ENCODE results near the gene PARP12. TPM values are rescaled to one million over a fixed set of nuclear protein-coding genes. Genes with fewer than 3 reads are reported as not detected.

The PARP12 gene
- total and polyA plus RNA-seq, 9 of the 15 experiments (the other 6 are each of a cell fraction or from before 2014, with no cell fraction given): 4.6 to 40.4 (median 23.5) TPM

DNA sequence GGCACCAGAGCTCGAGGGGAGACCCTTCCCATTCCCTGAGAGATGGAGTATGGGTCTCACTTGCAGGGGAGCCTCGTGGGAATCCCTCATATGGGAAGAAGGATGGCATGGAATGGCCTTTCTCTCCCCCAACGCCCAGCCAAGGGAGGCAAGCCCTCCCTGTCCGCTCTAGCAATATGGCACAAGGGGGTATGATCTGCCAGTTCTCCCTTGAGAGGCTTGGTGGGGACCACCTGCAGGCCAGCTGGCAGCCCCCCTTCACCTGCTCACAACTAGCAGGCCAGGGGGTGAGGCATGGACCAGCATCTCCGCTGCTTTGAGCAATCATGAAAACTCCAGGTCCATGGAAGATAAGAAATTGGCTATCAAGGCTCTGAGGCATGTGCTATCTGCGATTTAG is 70.8 kb downstream of the PARP12 start:
- Histone ChIP-seq H3K9me3 (replicated peaks; ENCODE audit: control insufficient read depth, insufficient read depth, low read depth, low read length) (no peaks in the 10 kb centered on the region), H2AFZ (ENCODE audit: low read depth, low read length) (no peak overlapping the region), H3K36me3 (ENCODE audit: control insufficient read depth, insufficient read depth, low read length) (no peaks in the 10 kb centered on the region), H3K27me3 (ENCODE audit: control insufficient read depth in 2 of 2, insufficient read depth in 2 of 2, low read length in 2 of 2) (peaks cover 0 to 14% of the 10 kb centered on the region in 2 experiments; a peak in 3 of 5 replicates), H3K4me2 (ENCODE audit: insufficient read depth, low read length) (no peak overlapping the region), H3K4me1 (replicated peaks in 1 of 2; ENCODE audit: control insufficient read depth in 2 of 2, insufficient read depth in 2 of 2, low read length in 2 of 2) (peaks cover 0 to 8% of the 10 kb centered on the region in 2 experiments; a peak in 3 of 5 replicates), H3K9ac (ENCODE audit: insufficient read depth in 1 of 2, low read depth in 2 of 2, low read length in 2 of 2) (no peak overlapping the region), H3K9me1 (ENCODE audit: control insufficient read depth, insufficient read depth, low read length) (no peaks in the 10 kb centered on the region), H3K4me3 (no peak overlapping the region), H4K20me1 (replicated peaks; ENCODE audit: control insufficient read depth, insufficient read depth, low read length) (no peaks in the 10 kb centered on the region), H3K79me2 (ENCODE audit: control insufficient read depth, insufficient read depth, low read length) (no peaks in the 10 kb centered on the region), H3K27ac (ENCODE audit: extremely low read depth, low read depth, low read length) (no peak overlapping the region)
- intact Hi-C loops (cut with micrococcal nuclease) (no loop called here), in situ Hi-C loops (cut with MboI) (no loop called here)
- ATAC-seq (no peak), DNase-seq (ENCODE audit: extremely low read depth in 1 of 4, low spot score in 3 of 4) (no peak), FAIRE-seq (no peak)
- no peak for TF ChIP-seq KLF10 (CRISPR knock-in tag; IDR thresholded peaks at IDR 0.05)
- TF ChIP-seq ZNF778 (CRISPR knock-in tag; IDR thresholded peaks at IDR 0.05): no peak
- no peak for TF ChIP-seq CBFA2T2 (conservative IDR thresholded peaks at IDR 0.05)
- TF ChIP-seq, protein P1, sequence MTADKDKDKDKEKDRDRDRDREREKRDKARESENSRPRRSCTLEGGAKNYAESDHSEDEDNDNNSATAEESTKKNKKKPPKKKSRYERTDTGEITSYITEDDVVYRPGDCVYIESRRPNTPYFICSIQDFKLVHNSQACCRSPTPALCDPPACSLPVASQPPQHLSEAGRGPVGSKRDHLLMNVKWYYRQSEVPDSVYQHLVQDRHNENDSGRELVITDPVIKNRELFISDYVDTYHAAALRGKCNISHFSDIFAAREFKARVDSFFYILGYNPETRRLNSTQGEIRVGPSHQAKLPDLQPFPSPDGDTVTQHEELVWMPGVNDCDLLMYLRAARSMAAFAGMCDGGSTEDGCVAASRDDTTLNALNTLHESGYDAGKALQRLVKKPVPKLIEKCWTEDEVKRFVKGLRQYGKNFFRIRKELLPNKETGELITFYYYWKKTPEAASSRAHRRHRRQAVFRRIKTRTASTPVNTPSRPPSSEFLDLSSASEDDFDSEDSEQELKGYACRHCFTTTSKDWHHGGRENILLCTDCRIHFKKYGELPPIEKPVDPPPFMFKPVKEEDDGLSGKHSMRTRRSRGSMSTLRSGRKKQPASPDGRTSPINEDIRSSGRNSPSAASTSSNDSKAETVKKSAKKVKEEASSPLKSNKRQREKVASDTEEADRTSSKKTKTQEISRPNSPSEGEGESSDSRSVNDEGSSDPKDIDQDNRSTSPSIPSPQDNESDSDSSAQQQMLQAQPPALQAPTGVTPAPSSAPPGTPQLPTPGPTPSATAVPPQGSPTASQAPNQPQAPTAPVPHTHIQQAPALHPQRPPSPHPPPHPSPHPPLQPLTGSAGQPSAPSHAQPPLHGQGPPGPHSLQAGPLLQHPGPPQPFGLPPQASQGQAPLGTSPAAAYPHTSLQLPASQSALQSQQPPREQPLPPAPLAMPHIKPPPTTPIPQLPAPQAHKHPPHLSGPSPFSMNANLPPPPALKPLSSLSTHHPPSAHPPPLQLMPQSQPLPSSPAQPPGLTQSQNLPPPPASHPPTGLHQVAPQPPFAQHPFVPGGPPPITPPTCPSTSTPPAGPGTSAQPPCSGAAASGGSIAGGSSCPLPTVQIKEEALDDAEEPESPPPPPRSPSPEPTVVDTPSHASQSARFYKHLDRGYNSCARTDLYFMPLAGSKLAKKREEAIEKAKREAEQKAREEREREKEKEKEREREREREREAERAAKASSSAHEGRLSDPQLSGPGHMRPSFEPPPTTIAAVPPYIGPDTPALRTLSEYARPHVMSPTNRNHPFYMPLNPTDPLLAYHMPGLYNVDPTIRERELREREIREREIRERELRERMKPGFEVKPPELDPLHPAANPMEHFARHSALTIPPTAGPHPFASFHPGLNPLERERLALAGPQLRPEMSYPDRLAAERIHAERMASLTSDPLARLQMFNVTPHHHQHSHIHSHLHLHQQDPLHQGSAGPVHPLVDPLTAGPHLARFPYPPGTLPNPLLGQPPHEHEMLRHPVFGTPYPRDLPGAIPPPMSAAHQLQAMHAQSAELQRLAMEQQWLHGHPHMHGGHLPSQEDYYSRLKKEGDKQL (CRISPR knock-in tag; IDR thresholded peaks at IDR 0.05; ENCODE audit: borderline replicate concordance): no peak
- no peak for TF ChIP-seq HDAC8 (tag; IDR thresholded peaks at IDR 0.05)
- no peak for TF ChIP-seq MCM5 (IDR thresholded peaks at IDR 0.05; ENCODE audit: low read depth)
- TF ChIP-seq U2AF1 (optimal IDR thresholded peaks at IDR 0.05; ENCODE audit: low read depth, low read length): no peak
- no peak for TF ChIP-seq ZBTB5 (IDR thresholded peaks at IDR 0.05)
- TF ChIP-seq, protein P2, sequence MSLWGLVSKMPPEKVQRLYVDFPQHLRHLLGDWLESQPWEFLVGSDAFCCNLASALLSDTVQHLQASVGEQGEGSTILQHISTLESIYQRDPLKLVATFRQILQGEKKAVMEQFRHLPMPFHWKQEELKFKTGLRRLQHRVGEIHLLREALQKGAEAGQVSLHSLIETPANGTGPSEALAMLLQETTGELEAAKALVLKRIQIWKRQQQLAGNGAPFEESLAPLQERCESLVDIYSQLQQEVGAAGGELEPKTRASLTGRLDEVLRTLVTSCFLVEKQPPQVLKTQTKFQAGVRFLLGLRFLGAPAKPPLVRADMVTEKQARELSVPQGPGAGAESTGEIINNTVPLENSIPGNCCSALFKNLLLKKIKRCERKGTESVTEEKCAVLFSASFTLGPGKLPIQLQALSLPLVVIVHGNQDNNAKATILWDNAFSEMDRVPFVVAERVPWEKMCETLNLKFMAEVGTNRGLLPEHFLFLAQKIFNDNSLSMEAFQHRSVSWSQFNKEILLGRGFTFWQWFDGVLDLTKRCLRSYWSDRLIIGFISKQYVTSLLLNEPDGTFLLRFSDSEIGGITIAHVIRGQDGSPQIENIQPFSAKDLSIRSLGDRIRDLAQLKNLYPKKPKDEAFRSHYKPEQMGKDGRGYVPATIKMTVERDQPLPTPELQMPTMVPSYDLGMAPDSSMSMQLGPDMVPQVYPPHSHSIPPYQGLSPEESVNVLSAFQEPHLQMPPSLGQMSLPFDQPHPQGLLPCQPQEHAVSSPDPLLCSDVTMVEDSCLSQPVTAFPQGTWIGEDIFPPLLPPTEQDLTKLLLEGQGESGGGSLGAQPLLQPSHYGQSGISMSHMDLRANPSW (CRISPR knock-in tag; IDR thresholded peaks at IDR 0.05): no peak
- 35% methylated on average over 5 of the region's 6 CpGs for WGBS (ENCODE audit: insufficient coverage, low coverage, missing lambda C conversion rate)
- CTCF ChIA-PET (ENCODE audit: low intra/inter-chr PET ratio): no interaction called here
- POLR2A ChIA-PET: interaction anchor here (0.7 to 1.0 kb wide), 3 partner anchors 10 to 901 kb away, joined by 3 to 4 read pairs (median 3); no protein-coding TSS in a partner anchor
- no TSS peak for BruUV-seq (replicated peaks)

All from K562 (cell line).